HG02981 (cell line): ENCODE data around the gene SPATS2L.
A peak's percentile ranks its signal among the peaks of the same experiment; 100 is the strongest.

Experiments
- ATAC-seq: cut with Tn5 transposase; IDR thresholded peaks from one replicate; pipeline ENCODE4 v1.9.1; 2021; ENCODE audit warnings: mild to moderate bottlenecking, moderate library complexity; ENCODE audit not compliant: unreplicated experiment

SPATS2L gene

DNA sequence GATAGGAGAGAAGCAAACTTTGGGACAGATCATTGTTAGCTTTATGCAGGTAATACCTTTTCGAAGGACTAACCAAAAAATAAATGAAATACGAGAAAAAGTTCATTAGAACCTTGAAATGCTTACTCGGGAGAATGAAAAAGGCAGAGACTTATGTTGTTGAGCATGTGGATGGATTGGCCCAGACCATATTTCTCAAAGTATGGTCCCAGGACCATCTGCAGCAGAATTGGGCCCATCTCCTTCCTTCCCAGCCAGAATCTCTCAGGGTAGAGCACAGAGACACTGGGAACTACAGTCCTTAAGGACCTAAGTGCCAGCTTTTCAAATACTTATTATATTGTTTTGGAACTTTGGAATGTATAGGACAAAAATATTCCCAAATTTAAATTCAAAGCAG is 152.6 kb downstream of the SPATS2L start:
- ATAC-seq, result no peak

DNA sequence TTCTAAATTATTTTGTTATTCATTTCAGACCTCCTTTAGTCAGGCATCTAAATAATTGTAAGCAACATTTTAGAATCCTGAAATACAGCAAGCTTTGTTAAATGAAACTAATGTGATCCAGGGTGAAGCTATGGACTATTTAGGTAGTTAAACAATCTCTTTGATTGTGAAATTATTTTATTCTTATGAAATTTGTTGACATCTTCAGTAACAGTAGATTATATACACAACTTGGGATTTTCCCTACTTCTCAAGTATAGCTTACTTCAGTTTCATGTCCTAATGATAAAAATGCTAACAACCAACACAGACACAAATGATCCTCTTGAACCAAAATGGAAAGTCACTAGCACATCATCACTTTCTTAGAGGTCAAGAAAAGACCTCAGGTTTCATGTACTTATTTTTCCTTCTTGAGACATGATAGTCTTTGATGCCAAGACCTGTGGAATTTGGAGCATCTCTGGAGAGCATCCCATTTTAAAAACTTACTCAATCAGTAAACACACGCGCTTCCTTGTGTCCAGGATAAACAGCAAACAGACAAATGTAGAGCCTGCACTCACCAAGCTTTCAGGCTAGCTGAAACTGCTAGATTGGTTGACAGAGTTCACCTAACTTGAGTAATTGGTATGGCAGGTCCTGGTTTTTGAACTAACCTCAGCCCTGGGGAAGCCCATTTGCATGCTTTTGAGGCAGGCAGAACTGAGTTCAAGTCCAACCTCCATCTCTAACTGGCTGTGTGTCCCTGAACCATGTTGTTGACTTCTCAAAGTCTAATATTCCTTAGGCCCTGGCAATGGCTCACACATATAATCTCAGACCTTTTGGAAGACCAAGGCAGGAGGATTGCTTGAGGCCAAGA is 155.6 kb downstream of the SPATS2L start:
- ATAC-seq, result no peak

DNA sequence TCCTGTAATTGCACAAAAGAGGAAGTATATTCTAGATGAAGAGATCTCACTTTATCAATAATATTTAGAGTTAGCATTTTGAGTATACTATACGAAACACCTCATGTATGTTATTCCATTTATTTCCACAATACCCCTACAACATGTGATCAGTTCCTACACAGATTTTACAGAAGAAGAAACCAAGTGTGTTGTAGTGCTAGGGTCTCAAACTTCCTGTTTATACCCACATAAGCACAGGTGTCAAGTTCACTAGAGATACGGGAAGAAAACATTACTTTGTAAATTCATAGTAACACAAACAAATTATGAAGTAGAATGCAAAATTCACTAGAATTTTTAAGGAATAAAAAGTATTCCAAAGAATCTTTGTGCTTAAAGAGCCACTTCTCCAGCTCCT is 157.0 kb downstream of the SPATS2L start:
- no peak for ATAC-seq

GRCh38 chr2:200466425-200467418 is 160.2 kb downstream of the SPATS2L start:
- no peak for ATAC-seq

- ATAC-seq, result peak; percentile 23
Observed at GRCh38 chr2:200467806-200468681, 161.6 kb downstream of the SPATS2L start.

DNA sequence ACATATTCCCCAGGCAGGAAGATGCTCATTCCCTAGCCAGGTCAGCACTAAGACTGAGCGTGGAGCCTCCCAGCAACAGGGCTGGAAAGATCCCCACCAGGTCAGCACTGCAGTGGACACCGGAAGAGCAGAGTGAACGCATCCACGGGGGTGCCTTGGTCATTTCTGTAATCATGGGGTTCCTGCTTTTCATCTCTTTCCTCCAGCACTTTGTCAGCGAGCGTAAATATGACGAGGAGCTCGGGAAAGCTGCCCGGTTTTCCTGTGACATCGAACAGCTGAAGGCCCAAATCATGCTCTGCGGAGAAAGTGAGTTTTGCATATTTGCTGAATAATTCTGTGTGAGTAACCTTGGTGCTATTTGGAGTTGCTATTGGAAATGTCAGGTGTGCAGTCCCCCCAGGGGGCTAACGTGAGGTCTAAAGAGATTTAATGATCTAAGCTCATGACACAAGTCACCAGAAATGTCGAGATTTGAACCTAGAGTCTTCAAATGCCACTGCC is 163.3 kb downstream of the SPATS2L start:
- ATAC-seq, result no peak

- no peak for ATAC-seq
Observed at GRCh38 chr2:200470230-200470629, 163.7 kb downstream of the SPATS2L start.

- peak; percentile 81 for ATAC-seq
Observed at GRCh38 chr2:200471324-200471848, 164.9 kb downstream of the SPATS2L start.

GRCh38 chr2:200471928-200472645 is 165.6 kb downstream of the SPATS2L start:
- ATAC-seq, result peak; percentile 8

GRCh38 chr2:200472853-200473464 is 166.5 kb downstream of the SPATS2L start:
- no peak for ATAC-seq

DNA sequence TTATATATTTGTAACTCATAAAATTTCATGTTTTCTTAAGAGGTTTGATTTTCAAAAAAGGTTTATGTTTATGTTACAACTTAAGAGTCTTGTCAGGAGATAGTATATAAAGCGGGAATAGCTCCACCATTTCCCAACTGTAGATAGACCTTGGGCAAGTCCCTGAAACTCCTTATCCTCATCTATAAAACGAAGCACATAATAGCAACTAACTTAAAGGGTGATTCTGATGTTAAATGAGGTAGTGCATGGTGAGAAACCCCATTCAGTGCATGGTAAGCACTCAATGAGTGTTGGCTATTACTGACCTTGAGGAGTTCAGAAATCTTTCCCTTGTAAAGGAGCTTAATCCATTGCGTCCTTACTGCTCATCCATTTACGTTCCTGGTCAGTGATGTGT is 169.3 kb downstream of the SPATS2L start:
- ATAC-seq, result no peak

DNA sequence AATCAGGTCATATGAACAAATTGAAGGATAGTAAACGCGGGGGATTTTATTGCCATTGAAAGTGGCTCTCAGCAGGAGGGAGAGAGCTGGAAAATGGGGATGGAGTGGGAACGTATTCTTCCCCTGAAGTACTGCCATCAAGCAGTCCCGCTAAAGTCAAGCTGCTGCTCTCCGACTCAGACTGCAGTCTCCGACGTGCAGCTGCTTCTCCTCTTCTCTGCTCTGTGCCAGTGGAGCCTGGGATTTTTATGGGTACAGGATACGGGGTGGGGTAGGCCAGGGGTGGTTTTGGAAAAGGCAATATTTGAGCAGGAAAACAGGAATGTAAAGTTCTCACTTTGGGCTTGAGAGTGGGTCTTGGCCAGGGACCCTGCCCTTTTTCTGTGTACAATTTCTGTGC is 170.3 kb downstream of the SPATS2L start:
- no peak for ATAC-seq

DNA sequence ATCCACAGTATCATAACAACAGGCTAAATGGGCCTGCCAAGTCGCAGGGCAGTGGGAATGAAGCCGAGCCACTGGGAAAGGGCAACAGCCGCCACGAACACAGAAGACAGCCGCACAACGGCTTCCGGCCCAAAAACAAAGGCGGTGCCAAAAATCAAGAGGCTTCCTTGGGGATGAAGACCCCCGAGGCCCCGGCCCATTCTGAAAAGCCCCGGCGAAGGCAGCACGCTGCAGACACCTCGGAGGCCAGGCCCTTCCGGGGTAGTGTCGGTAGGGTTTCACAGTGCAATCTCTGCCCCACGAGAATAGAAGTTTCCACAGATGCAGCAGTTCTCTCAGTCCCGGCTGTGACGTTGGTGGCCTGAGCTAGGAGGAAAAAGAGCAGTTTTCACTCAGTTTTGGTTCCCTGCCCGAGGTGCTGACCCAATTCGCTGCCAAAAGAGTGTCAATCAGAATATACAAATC is 171.2 kb downstream of the SPATS2L start:
- ATAC-seq, result no peak

GRCh38 chr2:200479692-200480265 is 173.3 kb downstream of the SPATS2L start:
- ATAC-seq, result no peak

DNA sequence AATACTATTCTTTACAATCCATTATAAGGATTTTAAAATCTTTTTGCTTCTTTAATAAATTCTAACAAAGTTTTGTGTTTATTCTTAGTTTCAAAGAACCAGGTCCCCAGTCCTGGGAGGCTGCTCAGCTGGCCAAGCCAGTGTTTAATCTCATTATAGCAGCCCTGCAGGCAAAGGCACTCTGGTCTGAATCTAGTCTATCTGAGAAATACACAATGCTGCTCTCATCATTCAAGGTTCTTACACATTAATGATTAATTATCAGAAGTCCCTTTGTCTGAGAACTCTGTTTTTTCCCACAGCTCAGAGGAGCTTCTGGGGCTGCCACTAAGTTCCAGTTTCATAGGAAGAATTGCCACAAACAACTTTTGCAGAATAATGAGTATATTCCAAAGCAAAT is 175.7 kb downstream of the SPATS2L start:
- ATAC-seq, result peak; percentile 66

DNA sequence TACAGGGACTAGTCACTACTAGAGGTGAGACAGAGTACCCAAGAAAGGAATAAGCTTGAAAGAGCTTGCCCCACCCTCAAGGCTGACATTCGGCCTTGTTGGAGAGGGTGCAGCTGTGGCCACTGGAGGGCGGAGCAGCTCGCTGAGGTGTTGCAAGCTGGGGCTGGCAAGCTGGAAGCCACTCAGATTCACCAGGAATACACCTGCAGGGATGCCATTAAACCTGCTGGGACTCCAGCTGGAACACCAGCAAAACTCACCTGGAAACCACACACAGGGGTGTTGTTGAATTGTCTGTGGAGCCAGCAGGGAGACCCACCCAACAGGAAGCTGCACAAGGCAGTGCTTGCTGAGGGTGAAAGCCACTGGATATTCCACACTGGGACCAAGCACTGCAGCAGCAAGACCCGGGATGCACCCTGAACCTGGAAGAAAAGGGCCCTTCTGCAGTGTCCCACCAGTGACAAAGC is 177.3 kb downstream of the SPATS2L start:
- ATAC-seq, result peak; percentile 53

GRCh38 chr2:200484934-200485333 is 178.4 kb downstream of the SPATS2L start:
- ATAC-seq, result no peak

DNA sequence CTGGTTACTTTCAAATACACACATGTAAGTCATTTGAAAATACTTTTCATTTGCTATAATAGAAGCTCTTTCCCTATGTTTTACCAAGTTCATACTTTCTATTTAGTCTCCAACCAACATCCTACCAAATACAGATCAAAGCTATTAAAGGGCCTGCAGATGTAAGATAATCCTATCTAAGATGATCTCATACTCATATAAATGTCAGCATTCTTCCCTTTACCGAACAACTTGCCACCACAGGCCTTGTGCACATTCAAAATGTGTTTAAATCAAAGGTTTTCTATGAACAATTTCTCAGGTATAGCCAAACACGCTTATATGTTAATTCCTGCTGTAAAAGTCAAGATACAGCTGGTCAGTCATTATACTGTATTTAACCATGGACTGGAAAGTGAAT is 180.0 kb downstream of the SPATS2L start:
- ATAC-seq, result no peak

DNA sequence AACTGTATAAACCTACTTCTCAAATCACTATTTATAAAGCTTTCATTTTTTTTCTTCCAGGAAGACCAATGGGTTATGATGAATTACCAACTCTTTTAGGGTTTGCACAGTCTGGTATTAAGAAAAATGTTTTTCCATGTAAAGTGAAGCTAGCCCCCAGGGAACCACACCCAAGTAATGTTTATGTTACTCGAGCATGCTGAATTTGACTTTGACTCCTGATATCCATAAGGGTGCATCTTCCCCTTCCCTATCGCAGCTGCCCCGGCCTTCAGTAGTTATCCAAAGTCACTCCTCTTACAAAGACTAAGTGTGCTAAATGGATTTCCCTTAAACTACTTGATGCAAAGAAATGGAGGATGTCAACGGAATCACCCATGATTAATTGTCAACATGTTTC is 181.7 kb downstream of the SPATS2L start:
- no peak for ATAC-seq
